IMR-90 (cell line): Measurements from ENCODE around the gene RAB30. TPM values are rescaled to one million over a fixed set of nuclear protein-coding genes. Genes with fewer than 3 reads are reported as not detected.

Experiments used
- ATAC-seq: fragments of 200-7000 bp; cut with Tn5 transposase; 2 replicates; pipeline ENCODE4 v1.9.1; 2020; ENCODE audit warnings: low read depth, mild to moderate bottlenecking, moderate library complexity
- BruUV-seq: library from RNA; stranded (reverse); fragments of 400-500 nt; replicated peaks from 2 replicates; lab custom pipeline; 2021; lab: Mats Ljungman, UMichigan
- CTCF ChIA-PET: fragments of 300-600 bp; formaldehyde crosslinking; extraction: SDS; loops from one replicate; lab custom pipeline; 2021; ENCODE audit warnings: antibody characterized with exemption; lab: Yijun Ruan, JAX
- POLR2A ChIA-PET: fragments of 300-600 bp; sonication (Branson Sonifier 250); formaldehyde crosslinking; loops from one replicate; lab custom pipeline; 2022; ENCODE audit warnings: antibody characterized with exemption; ENCODE audit not compliant: unreplicated experiment; lab: Charles Lee
- DNase-seq: peaks from one replicate; pipeline ENCODE4 v3.0.0; 2013
- H2AFZ ChIP-seq: replicated peaks from 2 replicates; pipeline ENCODE3; 2013; ENCODE audit warnings: low read length, mild to moderate bottlenecking; ENCODE audit not compliant: poor library complexity
- H2AK5ac ChIP-seq: 2 replicates; pipeline ENCODE4 v1.6.1; 2013; ENCODE audit warnings: low read depth, low read length, inconsistent platforms
- H2AK9ac ChIP-seq: replicated peaks from 2 replicates; pipeline ENCODE3; 2013; ENCODE audit warnings: mild to moderate bottlenecking, low read depth, low read length, moderate library complexity; ENCODE audit not compliant: poor library complexity
- H2BK120ac ChIP-seq: 2 replicates; pipeline ENCODE4 v1.6.1; 2013; ENCODE audit warnings: low read depth, low read length, inconsistent platforms
- H2BK15ac ChIP-seq: 3 replicates; pipeline ENCODE4 v1.6.1; 2013; ENCODE audit warnings: low read depth, low read length, inconsistent platforms
- H2BK20ac ChIP-seq: 2 replicates; pipeline ENCODE4 v1.6.1; 2013; ENCODE audit warnings: low read depth, mild to moderate bottlenecking, inconsistent platforms, low read length, moderate library complexity
- H2BK5ac ChIP-seq: 2 replicates; pipeline ENCODE4 v1.6.1; 2013; ENCODE audit warnings: mild to moderate bottlenecking, low read depth, low read length, inconsistent platforms; ENCODE audit not compliant: poor library complexity, severe bottlenecking
- H3K14ac ChIP-seq: replicated peaks from 2 replicates; pipeline ENCODE4 v1.6.1; 2013; ENCODE audit warnings: low read depth, low read length, inconsistent platforms
- H3K18ac ChIP-seq: 2 replicates; pipeline ENCODE4 v1.6.1; 2013; ENCODE audit warnings: low read depth, low read length, control low read depth
- H3K23ac ChIP-seq: 2 replicates; pipeline ENCODE4 v1.6.1; 2013; ENCODE audit warnings: low read depth, low read length, inconsistent platforms
- H3K27ac ChIP-seq: 2 replicates; pipeline ENCODE4 v1.5.1; 2013; ENCODE audit warnings: mild to moderate bottlenecking, control low read depth, low read length; ENCODE audit not compliant: insufficient read depth
- H3K27me3 ChIP-seq: 2 replicates; pipeline ENCODE4 v1.6.1; 2013; ENCODE audit warnings: low read length; ENCODE audit not compliant: control insufficient read depth, insufficient read depth
- H3K36me3 ChIP-seq: 2 replicates; pipeline ENCODE4 v1.6.1; 2013; ENCODE audit warnings: low read length, mixed read lengths; ENCODE audit not compliant: control insufficient read depth, insufficient read depth
- H3K4ac ChIP-seq: 2 replicates; pipeline ENCODE4 v1.6.1; 2013; ENCODE audit warnings: low read depth, low read length, inconsistent platforms
- H3K4me1 ChIP-seq: 2 replicates; pipeline ENCODE4 v1.6.1; 2013; ENCODE audit warnings: low read length, mixed read lengths; ENCODE audit not compliant: control insufficient read depth, insufficient read depth
- H3K4me2 ChIP-seq: 2 replicates; pipeline ENCODE4 v1.6.1; 2013; ENCODE audit warnings: low read depth, mild to moderate bottlenecking, control low read depth, low read length, moderate library complexity
- H3K4me3 ChIP-seq: 2 replicates; pipeline ENCODE4 v1.5.1; 2013; ENCODE audit warnings: low read depth, mild to moderate bottlenecking, control low read depth, low read length, moderate library complexity; ENCODE audit not compliant: insufficient read depth
- H3K56ac ChIP-seq: 2 replicates; pipeline ENCODE4 v1.6.1; 2013; ENCODE audit warnings: low read length, inconsistent platforms; ENCODE audit not compliant: insufficient read depth; ENCODE audit errors: extremely low read depth
- H3K79me1 ChIP-seq, 2 experiments: 2 replicates each; pipeline ENCODE4 v1.6.1; 2013; ENCODE audit warnings: low read length in 2 of 2, inconsistent platforms in 1 of 2, low read depth in 1 of 2
- H3K9ac ChIP-seq: 2 replicates; pipeline ENCODE4 v1.6.1; 2013; ENCODE audit warnings: low read depth, low read length, control low read depth
- H3K9me1 ChIP-seq: 2 replicates; pipeline ENCODE4 v1.6.1; 2013; ENCODE audit warnings: low read length, inconsistent platforms; ENCODE audit not compliant: insufficient read depth
- H3K9me3 ChIP-seq: 2 replicates; pipeline ENCODE4 v1.6.1; 2013; ENCODE audit warnings: low read length; ENCODE audit not compliant: control insufficient read depth, insufficient read depth
- H4K20me1 ChIP-seq: 2 replicates; pipeline ENCODE4 v1.6.1; 2013; ENCODE audit warnings: low read length, inconsistent platforms; ENCODE audit not compliant: insufficient read depth
- H4K5ac ChIP-seq: 2 replicates; pipeline ENCODE4 v1.6.1; 2013; ENCODE audit warnings: mild to moderate bottlenecking, low read depth, low read length, control low read depth
- H4K8ac ChIP-seq, 2 experiments: 2 replicates each; pipeline ENCODE4 v1.6.1; 2013; ENCODE audit warnings: low read depth in 2 of 2, low read length in 2 of 2, control low read depth in 1 of 2, inconsistent platforms in 1 of 2
- H4K91ac ChIP-seq: 2 replicates; pipeline ENCODE4 v1.6.1; 2013; ENCODE audit warnings: low read depth, low read length, inconsistent platforms; ENCODE audit not compliant: insufficient read depth
- BHLHE40 ChIP-seq: fragments of 150-350 bp; IDR thresholded peaks from 2 replicates; pipeline ENCODE4 v1.6.1; 2016; ENCODE audit warnings: mild to moderate bottlenecking, low read depth, low read length
- CEBPB ChIP-seq: IDR thresholded peaks from 2 replicates; pipeline ENCODE4 v1.6.1; 2012; ENCODE audit warnings: low read depth, low read length, improper control_type of control experiment
- CHD1 ChIP-seq: IDR thresholded peaks from 2 replicates; pipeline ENCODE4 v1.6.1; 2012; ENCODE audit warnings: low read depth, low read length, improper control_type of control experiment
- CTCF ChIP-seq: conservative IDR thresholded peaks from 2 replicates; pipeline ENCODE4 v1.5.1; 2012; ENCODE audit warnings: mild to moderate bottlenecking, low read depth, low read length, improper control_type of control experiment
- ELK1 ChIP-seq: fragments of 150-350 bp; IDR thresholded peaks from 2 replicates; pipeline ENCODE4 v1.6.1; 2016; ENCODE audit warnings: low read depth, mild to moderate bottlenecking, low read length, moderate library complexity, borderline replicate concordance
- FOS ChIP-seq: fragments of 150-350 bp; IDR thresholded peaks from 2 replicates; pipeline ENCODE4 v1.6.1; 2016; ENCODE audit warnings: low read depth, low read length
- MAFK ChIP-seq: IDR thresholded peaks from 2 replicates; pipeline ENCODE4 v1.6.1; 2012; ENCODE audit warnings: low read depth, low read length, improper control_type of control experiment
- MAZ ChIP-seq: IDR thresholded peaks from 2 replicates; pipeline ENCODE4 v1.6.1; 2012; ENCODE audit warnings: low read depth, mild to moderate bottlenecking, low read length, improper control_type of control experiment, moderate library complexity, borderline replicate concordance
- MXI1 ChIP-seq: IDR thresholded peaks from 2 replicates; pipeline ENCODE4 v1.6.1; 2012; ENCODE audit warnings: low read depth, mild to moderate bottlenecking, low read length, moderate library complexity, borderline replicate concordance
- NFE2L2 ChIP-seq: fragments of 150-350 bp; IDR thresholded peaks from 2 replicates; pipeline ENCODE4 v1.6.1; 2016; ENCODE audit warnings: low read depth, mild to moderate bottlenecking, low read length
- POLR2A ChIP-seq: IDR thresholded peaks from 2 replicates; pipeline ENCODE4 v1.6.1; 2012; ENCODE audit warnings: mild to moderate bottlenecking, low read depth, low read length
- RAD21 ChIP-seq: IDR thresholded peaks from 2 replicates; pipeline ENCODE4 v1.6.1; 2012; ENCODE audit warnings: low read length, improper control_type of control experiment
- RCOR1 ChIP-seq: IDR thresholded peaks from 2 replicates; pipeline ENCODE4 v1.6.1; 2012; ENCODE audit warnings: mild to moderate bottlenecking, low read length, improper control_type of control experiment; ENCODE audit not compliant: insufficient replicate concordance
- RFX5 ChIP-seq: IDR thresholded peaks from 2 replicates; pipeline ENCODE4 v1.8.0; 2012; ENCODE audit warnings: low read depth, mild to moderate bottlenecking, low read length, moderate library complexity
- SMC3 ChIP-seq: fragments of 150-350 bp; IDR thresholded peaks from 2 replicates; pipeline ENCODE4 v1.6.1; 2016; ENCODE audit warnings: low read depth, mild to moderate bottlenecking, antibody characterized with exemption, low read length, moderate library complexity
- USF2 ChIP-seq: fragments of 150-350 bp; IDR thresholded peaks from 2 replicates; pipeline ENCODE4 v1.6.1; 2017; ENCODE audit warnings: mild to moderate bottlenecking, antibody characterized with exemption, low read length, low read depth
- WGBS, 2 experiments: methylation state at CpG; one replicate each; pipeline versions ENCODE4 v1.1.5 to v1.1.7; 2013; ENCODE audit warnings: missing lambda C conversion rate in 2 of 2; ENCODE audit not compliant: insufficient read length in 1 of 2; ENCODE audit errors: extremely low coverage in 2 of 2; 5-methylcytosine and 5-hydroxymethylcytosine counted together
- dilution Hi-C: fragments of 300-500 bp; cut with HindIII; formaldehyde crosslinking; loops from one replicate; pipeline ENCODE4 v1.14.3; 2018; ENCODE audit warnings: low sequenced_read_pairs; ENCODE audit not compliant: unreplicated experiment
- in situ Hi-C: fragments of 300-500 bp; cut with MboI; formaldehyde crosslinking; loops from 3 replicates; pipeline ENCODE4 v1.14.3; 2019; ENCODE audit warnings: low sequenced_read_pairs, inconsistent platforms, mixed read lengths
- intact Hi-C: fragments of 100-400 bp; cut with micrococcal nuclease; formaldehyde crosslinking; loops from 2 replicates; pipeline ENCODE4 v1.10.0; 2022
- polyA plus RNA-seq, 3 experiments: library from polyadenylated mRNA; depleted of rRNA; stranded (reverse); fragments of >200 nt; gene quantifications; 2 replicates each; pipeline ENCODE4 v1.2.3, GENCODE V29; 2012; ENCODE audit warnings: low replicate concordance in 1 of 3
- total RNA-seq: library from RNA; depleted of rRNA; stranded (reverse); fragments of >200 nt; gene quantifications from 2 replicates; pipeline ENCODE4 v1.2.3, GENCODE V29; 2012

RAB30 gene
- total and polyA plus RNA-seq, 2 of the 4 experiments (the other 2 are of a cell fraction): 7.2 to 25.6 TPM

GRCh38 chr11:82995235-82995634 is 76.5 kb downstream of the RAB30 start:
- DNase-seq: no peak
- intact Hi-C loops: no loop called here
- in situ Hi-C loops: no loop called here
- H3K36me3 ChIP-seq: peaks cover 2% of the 10 kb centered on the region
- BruUV-seq: no TSS peak
- no peak overlapping the region for H2AK5ac ChIP-seq
- CTCF ChIA-PET: no interaction called here
- no peak overlapping the region for H4K8ac ChIP-seq
- no peaks in the 10 kb centered on the region for H3K9me3 ChIP-seq
- no CpG with 5 or more reads among the region's 2 CpGs for WGBS, 2 experiments
- H3K27me3 ChIP-seq: no peaks in the 10 kb centered on the region
- H3K14ac ChIP-seq: no peak overlapping the region
- no peak overlapping the region for H3K27ac ChIP-seq
- H2AFZ ChIP-seq: no peak overlapping the region
- POLR2A ChIA-PET: no interaction called here
- H3K9ac ChIP-seq: no peak overlapping the region
- H3K23ac ChIP-seq: no peak overlapping the region
- H2BK5ac ChIP-seq: no peak overlapping the region
- peaks cover 8% of the 10 kb centered on the region; the same call in 1 of the 2 replicates for H3K9me1 ChIP-seq
- no peak overlapping the region for H2BK120ac ChIP-seq
- no peak overlapping the region for H2BK15ac ChIP-seq
- H3K4me1 ChIP-seq: peaks cover 2% of the 10 kb centered on the region
- dilution Hi-C loops: no loop called here
- no peak overlapping the region for H3K56ac ChIP-seq
- peaks cover 0 to 16% of the 10 kb centered on the region in 2 experiments; a peak in 2 of 4 replicates for H3K79me1 ChIP-seq
- H3K18ac ChIP-seq: no peak overlapping the region
- H4K5ac ChIP-seq: no peak overlapping the region
- no peak overlapping the region for H3K4me2 ChIP-seq
- no peak for ATAC-seq
- H2AK9ac ChIP-seq: no peak overlapping the region
- TF ChIP-seq USF2: no peak
- no peak for TF ChIP-seq ELK1
- TF ChIP-seq SMC3: no peak
- no peak for TF ChIP-seq POLR2A
- no peak for TF ChIP-seq RCOR1
- TF ChIP-seq RAD21: no peak
- no peak for TF ChIP-seq RFX5
- no peak for TF ChIP-seq MAZ
- no peak for TF ChIP-seq NFE2L2
- no peak for TF ChIP-seq BHLHE40
- TF ChIP-seq CTCF: no peak
- TF ChIP-seq MAFK: no peak
- no peak for TF ChIP-seq CHD1
- TF ChIP-seq CEBPB: no peak
- no peak for TF ChIP-seq MXI1
- no peak for TF ChIP-seq FOS
- peaks cover 9% of the 10 kb centered on the region for H4K20me1 ChIP-seq
- no peak overlapping the region for H3K4ac ChIP-seq
- H4K91ac ChIP-seq: no peak overlapping the region
- H3K4me3 ChIP-seq: no peak overlapping the region
- H2BK20ac ChIP-seq: no peak overlapping the region
